Adrenal gland (tissue), 12 donors: ENCODE data around the gene RPS24. TPM values are rescaled to one million over a fixed set of nuclear protein-coding genes. Genes with fewer than 3 reads are reported as not detected.

Source experiments
- DNase-seq, 7 donors: peaks; one replicate each; pipeline ENCODE4 v3.0.0-alpha.2; 2019 to 2020
- H3K27ac ChIP-seq, 5 donors: fragments of 200-600 bp; sonication (generic) in 4 of 5; 1 replicate in 3 of 5; 2 replicates in 2 of 5; pipeline versions ENCODE4 v1.5.1 to v1.8.0; 2016 to 2020; ENCODE audit warnings: mild to moderate bottlenecking in 1 of 5
- H3K27me3 ChIP-seq: fragments of 200-600 bp; 2 replicates; pipeline ENCODE4 v1.8.0; 2021
- H3K36me3 ChIP-seq, 2 donors: fragments of 200-600 bp; replicated peaks in 1 of 2; 1 replicate in 1 of 2; 2 replicates in 1 of 2; pipeline versions ENCODE4 v1.5.1 to v1.8.0; 2018 to 2022
- H3K4me1 ChIP-seq, 2 donors: fragments of 200-600 bp; replicated peaks in 1 of 2; 1 replicate in 1 of 2; 2 replicates in 1 of 2; pipeline versions ENCODE4 v1.5.1 to v1.8.0; 2018 to 2021
- H3K4me3 ChIP-seq, 4 donors: fragments of 200-600 bp; sonication (generic) in 3 of 4; one replicate each; pipeline ENCODE4 v1.5.1; 2016 to 2018
- H3K9me3 ChIP-seq, 3 donors: fragments of 200-600 bp; sonication (generic) in 1 of 3; replicated peaks in 1 of 3; 1 replicate in 2 of 3; 2 replicates in 1 of 3; pipeline versions ENCODE4 v1.5.1 to v1.8.0; 2016 to 2021
- POLR2A ChIP-seq, 2 donors: fragments of 450-650 bp; IDR thresholded peaks; one replicate each; pipeline ENCODE4 v1.6.1; 2017; ENCODE audit warnings: antibody characterized with exemption in 2 of 2, mild to moderate bottlenecking in 2 of 2, moderate library complexity in 1 of 2
- WGBS, 4 donors: extraction: QIAGEN DNeasy Blood & Tissue Kit in 2 of 4; methylation state at CpG; one replicate each; pipeline versions ENCODE4 v1.1.5 to v1.1.7; 2013 to 2017; 5-methylcytosine and 5-hydroxymethylcytosine counted together
- intact Hi-C, 2 donors: fragments of 100-400 bp; cut with DNase I; formaldehyde crosslinking; loops; one replicate each; pipeline versions ENCODE4 v1.14.1 to v1.15.0; 2022 to 2023
- polyA plus RNA-seq, 3 donors: library from polyadenylated mRNA; stranded (reverse); fragments of 200-250 nt in 2 of 3; fragments of 350-450 nt in 1 of 3; fragmentation: Illumina TruSeq in 1 of 3; extraction: RNeasy Lipid Tissue Mini Kit (QIAGEN cat#74804) in 1 of 3; gene quantifications; one replicate each; pipeline ENCODE4 v1.2.3, GENCODE V29; 2013 to 2014
- total RNA-seq, 9 donors: library from RNA; depleted of rRNA in 4 of 9; stranded (reverse); fragments of >200 nt in 4 of 9; fragments of 120-200 nt in 1 of 9; fragmentation: NEBNext Ultra II Directional in 1 of 9; extraction: Animal tissue kit (Norgen Biotek cat#: 25700) in 1 of 9; gene quantifications; one replicate each; pipeline versions ENCODE4 v1.1.0 to v1.2.4, GENCODE V29; 2013 to 2023
- TF ChIP-seq, protein P1 (sequence below), 6 experiments: fragments of 450-650 bp in 4 of 6; fragments of 200-600 bp in 2 of 6; sonication (generic) in 1 of 6; IDR thresholded peaks; 1 replicate in 5 of 6; 2 replicates in 1 of 6; pipeline versions ENCODE4 v1.5.1 to v1.8.0; 2016 to 2021; ENCODE audit warnings: antibody characterized with exemption in 6 of 6, mild to moderate bottlenecking in 2 of 6, moderate library complexity in 1 of 6
- donor health status: healthy with polysubstance abuse.
- donor health status: Bipolar disorder and iron deficiency.
- donor health status: DM: yes; HTN: yes; CAD: no.
- donor health status: DM: no; HTN: no; CAD: no.
- donor health status: DM: no; HTN: no; CAD: no.
- donor health status: DM: yes; HTN: yes; CAD: no.

RPS24 gene
- total and polyA plus RNA-seq, 12 donors, result 1,129 to 4,974 (median 1,962) TPM

DNA sequence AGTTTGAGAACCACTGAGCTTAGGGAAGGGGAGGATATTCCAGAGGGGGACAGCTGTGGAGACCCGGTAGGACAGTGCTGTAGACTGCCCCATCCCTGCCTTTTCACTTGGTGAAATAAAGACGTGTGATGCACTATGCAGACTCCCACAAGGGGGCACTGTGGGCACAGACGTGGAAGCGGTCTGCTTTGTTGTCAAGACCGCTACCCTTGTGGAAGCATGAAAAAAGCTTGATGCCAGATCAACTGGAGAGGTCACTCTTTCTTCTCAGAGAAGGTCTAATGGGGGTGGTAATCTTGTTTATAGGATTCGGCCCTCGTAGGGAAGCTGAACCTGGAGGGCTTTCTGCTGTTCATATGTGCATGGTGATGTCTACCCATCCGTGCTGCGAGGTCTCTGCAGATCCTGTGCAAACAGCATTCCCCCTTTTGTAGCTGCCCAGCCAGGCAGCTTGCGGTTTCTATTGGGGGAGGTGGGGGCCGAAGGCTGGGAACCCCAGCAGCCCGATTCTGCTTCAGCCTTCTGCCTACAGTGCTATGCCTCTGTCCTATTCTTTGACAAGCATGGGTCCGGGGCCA, 13.7 kb downstream of the RPS24 start:
- peak; percentile 82 to 97 (median 90) for DNase-seq
- Histone ChIP-seq H3K36me3 (peaks cover 0 to 1% of the 10 kb centered on the region in 2 donors), H3K4me1 (peaks cover 0 to 13% of the 10 kb centered on the region in 2 donors), H3K27ac (no peak overlapping the region), H3K27me3 (no peaks in the 10 kb centered on the region), H3K4me3 (no peak overlapping the region), H3K9me3 (no peaks in the 10 kb centered on the region)
- intact Hi-C loops, result loop anchor here (5.0 to 10.0 kb wide), 4 partner anchors 247 to 1150 kb away; no protein-coding TSS in a partner anchor
- WGBS, 4 donors, result 27 to 63% (median 28%) methylated on average over 6 to 13 of the region's 13 CpGs
- TF ChIP-seq, protein P1, sequence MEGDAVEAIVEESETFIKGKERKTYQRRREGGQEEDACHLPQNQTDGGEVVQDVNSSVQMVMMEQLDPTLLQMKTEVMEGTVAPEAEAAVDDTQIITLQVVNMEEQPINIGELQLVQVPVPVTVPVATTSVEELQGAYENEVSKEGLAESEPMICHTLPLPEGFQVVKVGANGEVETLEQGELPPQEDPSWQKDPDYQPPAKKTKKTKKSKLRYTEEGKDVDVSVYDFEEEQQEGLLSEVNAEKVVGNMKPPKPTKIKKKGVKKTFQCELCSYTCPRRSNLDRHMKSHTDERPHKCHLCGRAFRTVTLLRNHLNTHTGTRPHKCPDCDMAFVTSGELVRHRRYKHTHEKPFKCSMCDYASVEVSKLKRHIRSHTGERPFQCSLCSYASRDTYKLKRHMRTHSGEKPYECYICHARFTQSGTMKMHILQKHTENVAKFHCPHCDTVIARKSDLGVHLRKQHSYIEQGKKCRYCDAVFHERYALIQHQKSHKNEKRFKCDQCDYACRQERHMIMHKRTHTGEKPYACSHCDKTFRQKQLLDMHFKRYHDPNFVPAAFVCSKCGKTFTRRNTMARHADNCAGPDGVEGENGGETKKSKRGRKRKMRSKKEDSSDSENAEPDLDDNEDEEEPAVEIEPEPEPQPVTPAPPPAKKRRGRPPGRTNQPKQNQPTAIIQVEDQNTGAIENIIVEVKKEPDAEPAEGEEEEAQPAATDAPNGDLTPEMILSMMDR (IDR thresholded peaks at IDR 0.05), result peak; percentile 84 to 92 (median 90)
- TF ChIP-seq POLR2A (IDR thresholded peaks at IDR 0.05), result no peak

DNA sequence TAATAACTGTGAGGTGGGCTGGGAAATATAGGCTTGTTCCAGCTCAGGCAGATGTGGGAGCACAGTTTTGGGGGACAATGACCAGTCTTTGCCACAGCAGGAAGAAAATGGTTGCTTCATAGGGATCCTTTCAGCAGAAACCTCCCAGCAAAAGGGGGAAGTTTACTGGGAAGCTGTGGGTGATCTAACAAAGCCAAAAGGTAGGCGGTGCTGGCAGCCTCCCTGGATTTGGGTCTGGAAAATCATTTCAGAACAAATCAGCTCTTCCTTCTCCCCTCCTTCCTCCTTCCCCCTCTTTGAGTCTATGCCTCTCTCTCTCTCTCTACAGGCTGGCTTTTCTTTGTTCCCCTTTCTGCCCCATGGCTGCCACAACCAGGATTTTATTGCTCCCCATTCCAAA, 16.2 kb downstream of the RPS24 start:
- intact Hi-C loops, result loop anchor here (5.0 to 10.0 kb wide), 6 partner anchors 245 to 1147 kb away; no protein-coding TSS in a partner anchor
- H3K9me3 ChIP-seq, result no peaks in the 10 kb centered on the region
- H3K4me3 ChIP-seq, result no peak overlapping the region
- H3K27ac ChIP-seq, result no peak overlapping the region
- WGBS, 4 donors, result 75 to 91% (median 80%) methylated on average over 1 of the region's 1 CpG
- no peak for TF ChIP-seq POLR2A (IDR thresholded peaks at IDR 0.05)
- TF ChIP-seq, protein P1 (IDR thresholded peaks at IDR 0.05), result no peak
- H3K4me1 ChIP-seq, result peaks cover 0 to 3% of the 10 kb centered on the region in 2 donors
- H3K27me3 ChIP-seq, result no peaks in the 10 kb centered on the region
- no peak for DNase-seq
- H3K36me3 ChIP-seq, result no peaks in the 10 kb centered on the region

DNA sequence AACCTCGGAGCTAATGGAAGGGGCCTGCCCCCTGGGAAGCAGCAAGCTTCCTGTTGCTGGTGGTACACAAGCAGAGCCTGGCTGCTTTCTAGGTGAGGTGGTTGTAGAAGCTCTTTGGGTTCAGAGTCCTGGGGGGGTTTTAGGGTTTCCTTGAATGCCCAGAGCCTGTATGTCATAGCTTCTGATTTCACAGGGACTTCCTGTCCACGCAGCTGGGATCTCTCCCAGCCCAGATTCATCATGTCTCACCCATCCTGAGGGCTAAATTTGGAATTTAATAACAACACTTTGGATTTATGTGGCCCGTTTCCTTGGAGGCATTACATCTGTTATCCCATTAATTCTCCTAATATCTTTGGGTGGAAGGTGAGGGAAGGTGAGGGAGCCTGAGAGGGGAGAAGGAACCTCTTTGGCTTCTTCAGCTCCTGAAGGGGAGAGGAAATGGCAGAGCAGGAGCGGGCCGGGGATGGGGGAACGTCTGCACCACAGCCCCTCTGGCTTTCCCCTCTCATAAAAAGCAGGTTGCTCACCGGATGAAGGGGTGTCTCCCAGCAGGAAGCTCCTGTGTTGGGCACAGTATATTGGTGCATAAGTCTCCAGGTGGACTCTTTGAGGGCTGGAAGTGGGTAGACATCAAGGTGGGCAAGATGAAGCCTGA, 19.7 kb downstream of the RPS24 start:
- Histone ChIP-seq H3K4me3 (no peak overlapping the region), H3K4me1 (no peaks in the 10 kb centered on the region), H3K9me3 (no peaks in the 10 kb centered on the region), H3K27ac (no peak overlapping the region), H3K27me3 (no peaks in the 10 kb centered on the region), H3K36me3 (no peaks in the 10 kb centered on the region)
- intact Hi-C loops, result loop anchor here in 1 of 2 donors (5.0 to 10.0 kb wide), 2 partner anchors 604 to 1141 kb away; no protein-coding TSS in a partner anchor
- DNase-seq, result peak in 1 of 7 donors; percentile 57
- 74 to 82% (median 78%) methylated on average over 7 of the region's 7 CpGs for WGBS, 4 donors
- no peak for TF ChIP-seq POLR2A (IDR thresholded peaks at IDR 0.05)
- TF ChIP-seq, protein P1 (IDR thresholded peaks at IDR 0.05), result no peak

DNA sequence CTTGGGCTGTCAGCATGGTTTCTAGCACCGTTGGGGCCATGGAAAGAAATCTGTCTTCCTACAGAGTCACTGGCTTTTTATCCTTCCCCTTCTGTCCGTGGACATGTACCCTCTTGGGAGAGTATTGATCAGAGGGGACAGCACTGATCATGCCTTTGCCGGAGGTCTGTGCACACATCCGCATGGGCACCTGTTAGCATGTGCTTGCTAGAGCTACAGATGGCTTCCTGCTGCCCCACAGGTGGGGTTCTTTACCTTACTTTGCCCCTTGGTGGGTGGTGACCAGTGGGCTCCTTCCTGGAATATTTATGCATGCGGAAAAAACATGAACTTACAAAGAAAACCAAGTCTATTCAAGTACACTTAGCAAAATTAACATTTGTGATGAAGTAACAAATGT, 24.9 kb downstream of the RPS24 start:
- WGBS, 4 donors, result 70 to 79% (median 77%) methylated on average over 5 of the region's 5 CpGs
- intact Hi-C loops, result loop anchor here in 1 of 2 donors (10.0 kb wide), 1 partner anchor 1136 kb away; no protein-coding TSS in a partner anchor

More for the DNA sequence above, 24.9 kb downstream of the RPS24 start:
- Histone ChIP-seq H3K27me3 (no peaks in the 10 kb centered on the region), H3K4me1 (no peaks in the 10 kb centered on the region), H3K9me3 (no peaks in the 10 kb centered on the region), H3K36me3 (no peaks in the 10 kb centered on the region), H3K4me3 (no peak overlapping the region), H3K27ac (no peak overlapping the region)
- DNase-seq, result no peak
- TF ChIP-seq, protein P1 (IDR thresholded peaks at IDR 0.05), result no peak
- TF ChIP-seq POLR2A (IDR thresholded peaks at IDR 0.05), result no peak
